GM19035 (cell line): Measurements from ENCODE around the gene SYNDIG1.

ENCODE experiments used
- ATAC-seq: cut with Tn5 transposase; IDR thresholded peaks from one replicate; pipeline ENCODE4 v1.9.1; 2021; ENCODE audit not compliant: unreplicated experiment

Gene SYNDIG1

GRCh38 chr20:24559114-24559732, 89.8 kb downstream of the SYNDIG1 start:
- ATAC-seq: no peak

- no peak for ATAC-seq
These were observed 91.4 kb downstream of the SYNDIG1 start for GRCh38 chr20:24560571-24561491.

GRCh38 chr20:24565835-24566351, 96.5 kb downstream of the SYNDIG1 start:
- no peak for ATAC-seq

- ATAC-seq: no peak
These were observed 97.2 kb downstream of the SYNDIG1 start for GRCh38 chr20:24566656-24567055.

- no peak for ATAC-seq
These were observed 98.1 kb downstream of the SYNDIG1 start for GRCh38 chr20:24567508-24567907.

GRCh38 chr20:24568842-24569241, 99.4 kb downstream of the SYNDIG1 start:
- ATAC-seq: no peak

GRCh38 chr20:24571159-24571558, 101.7 kb downstream of the SYNDIG1 start:
- no peak for ATAC-seq

GRCh38 chr20:24572140-24572539, 102.7 kb downstream of the SYNDIG1 start:
- no peak for ATAC-seq

- ATAC-seq: no peak
These were observed 103.4 kb downstream of the SYNDIG1 start for GRCh38 chr20:24572862-24573261.

GRCh38 chr20:24573557-24573956, 104.1 kb downstream of the SYNDIG1 start:
- ATAC-seq: no peak

GRCh38 chr20:24574307-24574706, 104.9 kb downstream of the SYNDIG1 start:
- no peak for ATAC-seq

- ATAC-seq: no peak
These were observed 105.4 kb downstream of the SYNDIG1 start for GRCh38 chr20:24574797-24575196.

- no peak for ATAC-seq
These were observed 106.4 kb downstream of the SYNDIG1 start for GRCh38 chr20:24575811-24576210.

GRCh38 chr20:24576447-24576846, 107.0 kb downstream of the SYNDIG1 start:
- no peak for ATAC-seq

- ATAC-seq: no peak
These were observed 108.0 kb downstream of the SYNDIG1 start for GRCh38 chr20:24577271-24577909.

- no peak for ATAC-seq
These were observed 109.4 kb downstream of the SYNDIG1 start for GRCh38 chr20:24578567-24579415.

GRCh38 chr20:24579475-24579874, 110.0 kb downstream of the SYNDIG1 start:
- no peak for ATAC-seq

- no peak for ATAC-seq
These were observed 110.6 kb downstream of the SYNDIG1 start for GRCh38 chr20:24580006-24580405.

GRCh38 chr20:24580855-24581254, 111.4 kb downstream of the SYNDIG1 start:
- ATAC-seq: no peak

- ATAC-seq: no peak
These were observed 112.2 kb downstream of the SYNDIG1 start for GRCh38 chr20:24581443-24582170.
